HG03159 (cell line): ENCODE results near the gene CP.
"Not testable (repeated sequence)": the region's sequence is repeated elsewhere in the genome, so short reads cannot be mapped to it uniquely, and the experiment has no call there.

Source experiments
- ATAC-seq: cut with Tn5 transposase; IDR thresholded peaks from one replicate; pipeline ENCODE4 v1.9.1; 2021; ENCODE audit warnings: mild to moderate bottlenecking, moderate library complexity; ENCODE audit not compliant: unreplicated experiment

Gene CP

DNA sequence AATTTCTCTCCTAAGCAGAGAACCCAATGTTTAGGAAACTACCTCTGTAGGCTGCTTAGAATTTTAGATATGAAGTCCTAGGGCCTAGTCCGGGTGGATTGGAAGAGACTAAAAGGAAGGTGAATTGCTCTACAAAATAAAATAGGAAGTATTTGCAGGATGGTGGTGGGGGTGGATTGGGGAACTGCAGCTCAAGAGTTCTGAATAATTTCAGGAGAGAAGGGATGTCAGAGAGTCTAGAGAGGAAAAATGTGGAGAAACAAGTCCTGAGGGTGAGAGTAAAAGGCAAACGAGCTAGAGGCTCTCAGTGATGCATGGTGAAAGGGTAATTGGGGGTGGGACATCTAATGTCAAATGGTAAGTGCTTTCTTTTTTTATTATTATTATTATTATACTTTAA lies 10.2 kb upstream of the CP start:
- no peak for ATAC-seq

DNA sequence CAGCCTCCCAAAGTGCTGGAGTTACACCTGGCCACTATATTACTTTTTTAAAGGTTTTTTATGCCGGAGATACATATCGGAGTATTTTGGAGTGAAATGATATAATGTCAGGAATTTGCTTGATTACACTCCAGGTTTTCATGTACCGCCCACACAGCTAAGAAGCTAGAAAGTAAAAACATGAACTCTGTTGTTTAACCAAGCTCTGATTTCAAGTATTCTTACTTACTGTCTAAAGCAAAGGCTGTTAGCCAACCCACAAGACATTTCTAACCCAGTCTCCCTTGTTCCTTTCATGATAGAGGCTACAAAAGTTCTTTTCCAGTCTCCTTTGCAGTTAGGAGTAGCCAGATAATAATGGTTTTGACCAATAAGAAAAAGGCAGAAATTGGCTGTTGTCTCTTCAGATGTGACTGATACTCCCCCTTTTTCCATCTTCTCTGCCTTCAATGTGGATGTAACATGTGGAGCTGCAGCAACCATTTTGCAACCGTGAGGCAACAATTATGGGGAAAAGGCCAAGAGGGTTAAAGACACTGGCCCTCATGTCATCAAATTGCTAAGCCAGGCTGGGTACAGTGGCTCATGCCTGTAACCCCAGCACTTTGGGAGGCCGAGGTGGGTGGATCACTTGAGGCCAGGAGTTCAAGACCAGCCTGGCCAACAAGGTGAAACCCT lies 6.1 kb upstream of the CP start:
- ATAC-seq = no peak

DNA sequence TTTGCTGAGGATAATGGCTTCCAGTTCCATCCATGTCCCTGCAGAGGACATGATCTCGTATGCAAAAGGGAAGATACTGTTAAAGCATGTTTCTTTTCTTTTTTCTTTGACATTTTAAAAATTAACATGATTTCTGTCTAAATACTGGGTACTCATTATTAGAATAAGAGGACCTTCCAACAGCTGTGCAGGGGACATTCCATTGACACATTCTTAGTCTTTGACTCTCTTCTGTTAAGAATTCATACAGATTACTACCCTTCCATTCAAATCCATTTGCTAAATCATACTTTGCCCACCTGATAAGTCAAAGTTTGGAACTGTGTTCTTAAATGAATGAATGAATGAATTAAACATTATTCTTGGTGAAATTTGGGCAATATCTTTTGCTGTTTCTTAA lies 5.1 kb upstream of the CP start:
- no peak for ATAC-seq

DNA sequence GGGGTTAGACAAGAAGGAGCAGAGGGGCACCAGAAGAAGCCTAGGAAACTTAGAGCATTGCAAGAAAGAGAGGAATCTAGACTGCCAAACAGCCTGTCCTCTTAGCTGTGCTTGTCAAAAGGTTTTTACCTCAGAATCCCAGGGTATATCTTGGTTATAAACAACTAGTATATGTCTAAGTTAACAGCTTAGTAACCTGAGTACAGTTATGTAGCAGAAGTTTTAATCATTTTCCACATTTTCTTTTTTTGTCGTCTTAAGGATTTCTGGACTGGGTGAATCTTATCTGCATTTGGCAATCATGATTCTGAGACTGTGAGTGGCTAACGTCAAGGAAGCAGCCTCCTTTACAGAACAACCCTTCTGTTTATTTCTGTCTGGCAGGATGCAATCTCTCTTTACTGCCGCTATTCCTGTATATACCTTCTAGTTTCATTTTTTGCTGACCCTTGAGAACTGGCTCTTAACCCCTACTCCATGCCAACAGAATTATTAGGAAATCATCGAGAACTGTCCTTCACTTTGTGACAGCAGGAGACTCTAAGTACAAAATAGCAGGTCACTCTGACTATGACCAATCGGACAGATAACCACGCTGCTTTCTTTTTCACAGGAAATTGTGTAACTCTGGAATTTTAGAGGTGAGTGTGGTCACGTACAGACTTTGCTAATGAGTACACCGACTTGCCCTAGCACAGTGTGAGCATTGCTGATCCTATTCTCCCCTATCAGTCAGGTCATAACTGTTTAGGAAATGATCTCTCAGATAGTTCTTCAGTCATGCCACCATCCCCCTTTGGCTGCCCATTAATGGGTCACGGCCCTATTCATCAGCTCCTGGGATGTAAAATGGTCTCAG lies 3.3 kb upstream of the CP start:
- peak; percentile 93 for ATAC-seq

DNA sequence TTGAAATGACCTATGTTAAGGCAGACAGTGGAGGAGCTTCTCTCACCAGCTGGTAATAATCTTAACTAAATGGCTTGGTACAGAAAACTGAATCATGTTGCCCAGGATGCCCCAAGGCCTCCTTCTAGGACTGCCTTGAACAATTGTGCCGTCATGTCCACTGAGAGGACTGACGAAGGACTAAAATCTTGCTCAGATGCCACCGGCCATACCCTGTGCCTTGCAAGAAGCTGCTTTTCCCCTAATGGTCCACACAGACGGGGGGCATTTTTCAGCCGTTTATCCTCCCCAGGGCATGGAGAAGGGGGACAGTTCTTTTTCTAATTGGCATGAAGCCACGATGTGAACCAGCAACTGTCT lies 1.8 kb upstream of the CP start:
- no peak for ATAC-seq

DNA sequence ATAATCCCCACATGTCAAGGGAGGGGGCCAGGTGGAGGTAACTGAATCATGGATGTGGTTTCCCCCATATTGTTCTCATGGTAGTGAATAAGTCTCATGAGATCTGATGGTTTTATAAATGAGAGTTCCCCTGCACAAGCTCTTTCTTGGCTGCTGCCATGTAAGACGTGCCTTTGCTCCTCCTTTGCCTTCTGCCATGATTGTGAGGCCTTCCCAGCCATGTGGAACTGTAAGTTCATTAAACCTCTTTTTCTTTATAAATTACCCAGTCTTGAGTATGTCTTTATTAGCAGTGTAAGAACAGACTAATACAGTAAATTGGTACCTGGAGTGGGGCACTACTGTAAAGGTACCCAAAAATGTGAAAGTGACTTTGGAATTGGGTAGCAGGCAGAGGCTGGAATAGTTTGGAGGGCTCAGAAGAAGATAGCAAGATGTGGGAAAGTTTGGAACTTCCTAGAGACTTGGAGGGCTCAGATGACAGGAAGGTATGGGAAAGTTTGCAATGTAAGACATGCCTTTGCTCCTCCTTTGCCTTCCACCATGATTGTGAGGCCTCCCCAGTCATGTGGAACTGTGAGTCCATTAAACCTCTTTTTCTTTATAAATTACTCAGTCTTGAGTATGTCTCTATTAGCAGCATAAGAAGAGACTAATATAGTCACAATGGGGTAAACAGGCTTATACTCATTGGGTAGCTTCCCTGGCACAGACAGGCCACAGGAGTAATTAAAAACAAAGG lies 2.1 kb downstream of the CP start:
- not testable (repeated sequence) for ATAC-seq

DNA sequence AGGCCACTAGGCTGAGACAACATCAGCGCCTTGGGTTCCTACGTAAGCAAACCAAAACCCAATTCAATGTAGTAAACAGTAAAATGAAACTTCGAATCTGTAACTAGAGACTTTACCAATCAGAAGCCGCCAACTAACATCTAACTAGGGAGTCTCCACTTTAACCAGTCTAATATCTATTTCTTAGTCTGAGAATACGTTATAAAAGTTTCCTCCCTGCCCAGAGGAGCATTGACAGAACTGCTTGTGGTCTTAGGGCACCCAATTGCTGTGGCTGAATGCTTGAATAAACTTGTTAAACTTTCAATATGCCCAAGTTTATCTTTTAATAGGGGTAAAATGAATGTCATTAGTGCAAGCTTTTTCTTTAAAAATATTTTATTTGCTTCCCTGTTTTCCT lies 4.3 kb downstream of the CP start:
- no peak for ATAC-seq

DNA sequence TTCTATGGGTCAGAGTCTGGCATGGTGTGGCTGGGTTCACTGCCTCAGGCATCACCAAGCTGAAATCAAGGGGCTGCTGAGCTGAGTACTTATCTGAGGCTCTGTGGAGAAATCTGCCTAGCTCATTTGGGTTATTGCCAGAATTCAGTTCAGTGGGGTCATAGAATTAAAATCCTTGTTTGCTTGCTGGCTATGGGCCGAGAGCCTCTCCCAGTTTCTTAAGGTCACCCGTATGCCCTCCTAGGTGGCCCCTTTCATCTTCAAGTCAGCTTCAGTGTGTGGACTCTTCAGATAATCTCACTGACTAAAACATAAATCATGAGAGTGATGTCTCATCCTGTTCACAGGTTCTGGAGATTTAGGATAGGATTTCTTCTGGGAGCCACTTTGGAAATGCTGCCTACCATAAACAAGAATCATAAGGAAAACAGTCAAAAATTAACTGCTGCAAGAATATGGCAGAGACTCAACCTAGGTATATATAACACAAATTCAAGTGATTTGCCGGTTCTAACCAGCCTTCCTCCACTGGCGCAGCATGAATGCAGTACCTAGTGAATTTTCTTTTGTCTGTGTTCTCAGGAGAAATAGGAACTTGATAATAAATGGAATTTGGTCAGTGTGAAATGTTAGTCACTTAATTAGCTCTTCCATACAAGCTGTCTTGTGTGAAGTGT lies 5.3 kb downstream of the CP start:
- ATAC-seq = no peak

DNA sequence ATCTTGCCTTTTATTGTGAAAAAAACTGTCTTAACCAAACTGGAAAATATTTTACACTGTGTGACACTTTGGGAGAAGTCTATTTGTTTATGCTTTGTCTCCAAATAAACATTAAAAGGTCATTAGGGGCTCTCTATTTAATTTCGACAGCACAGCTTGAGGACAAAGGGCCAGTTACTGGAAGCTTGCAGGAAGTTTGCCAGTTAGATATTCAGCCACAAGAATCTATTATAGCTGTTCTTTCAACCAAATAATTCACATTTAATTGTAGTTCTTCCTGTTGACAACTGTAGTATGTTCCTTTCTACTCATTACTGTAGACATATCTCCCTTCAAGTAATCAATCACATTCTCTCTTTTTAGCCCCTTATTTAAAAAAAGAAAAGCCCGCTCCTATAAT lies 6.1 kb downstream of the CP start:
- no peak for ATAC-seq

DNA sequence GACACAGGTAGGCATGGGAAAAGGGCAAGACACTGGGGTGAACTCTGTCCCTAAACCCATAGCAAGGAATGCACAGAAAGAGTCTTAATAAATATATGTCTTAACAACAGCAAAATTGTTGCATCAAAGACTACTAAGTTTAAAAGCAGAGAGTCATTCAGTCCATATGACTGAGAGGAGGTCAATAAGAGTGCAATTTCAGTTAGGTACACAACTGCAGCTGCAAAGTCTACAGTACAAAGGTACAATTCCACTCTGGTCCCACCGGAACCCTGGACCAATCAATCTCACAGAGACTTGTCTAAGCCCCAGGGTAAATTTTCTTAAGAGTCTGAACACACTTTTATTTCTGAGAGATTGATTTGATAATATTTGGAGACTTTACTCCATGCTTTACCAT lies 6.9 kb downstream of the CP start:
- no peak for ATAC-seq

DNA sequence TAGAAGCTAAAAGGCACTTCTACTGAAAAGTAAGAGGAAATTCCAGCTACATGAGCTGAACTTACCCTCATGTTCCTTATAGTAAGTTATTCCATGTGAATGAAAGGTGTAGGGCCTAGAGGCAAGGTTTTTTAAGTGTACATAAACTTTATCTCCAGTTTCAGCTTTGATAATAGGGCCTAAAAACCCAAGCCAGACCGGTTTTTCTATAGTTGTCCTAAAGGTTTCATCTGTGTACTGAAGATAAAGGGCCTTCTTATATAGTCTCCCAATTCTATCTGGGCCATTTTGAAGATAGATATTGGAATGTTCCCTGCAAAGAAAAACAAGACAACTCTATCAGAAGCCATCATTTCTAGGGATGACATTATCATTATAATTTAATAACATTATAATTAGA lies 9.2 kb downstream of the CP start:
- ATAC-seq = no peak

DNA sequence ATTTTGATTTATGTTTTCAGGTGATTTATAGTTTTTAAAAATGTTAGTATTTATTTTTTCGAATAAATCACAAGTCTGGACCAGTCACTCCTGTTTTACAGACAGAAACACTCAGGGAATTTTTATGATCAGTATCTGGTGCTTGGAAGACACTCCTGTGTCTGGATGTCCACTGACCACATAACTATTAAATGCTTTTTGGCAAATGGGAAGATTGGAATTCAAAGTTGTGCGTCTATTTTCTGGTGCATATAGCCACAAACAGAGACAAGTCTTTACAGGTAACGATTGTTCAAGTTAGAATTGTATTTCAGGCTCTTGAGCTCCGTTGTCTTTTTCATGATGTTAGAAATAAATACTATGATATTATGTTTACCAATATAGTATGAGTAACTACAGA lies 12.2 kb downstream of the CP start:
- no peak for ATAC-seq

DNA sequence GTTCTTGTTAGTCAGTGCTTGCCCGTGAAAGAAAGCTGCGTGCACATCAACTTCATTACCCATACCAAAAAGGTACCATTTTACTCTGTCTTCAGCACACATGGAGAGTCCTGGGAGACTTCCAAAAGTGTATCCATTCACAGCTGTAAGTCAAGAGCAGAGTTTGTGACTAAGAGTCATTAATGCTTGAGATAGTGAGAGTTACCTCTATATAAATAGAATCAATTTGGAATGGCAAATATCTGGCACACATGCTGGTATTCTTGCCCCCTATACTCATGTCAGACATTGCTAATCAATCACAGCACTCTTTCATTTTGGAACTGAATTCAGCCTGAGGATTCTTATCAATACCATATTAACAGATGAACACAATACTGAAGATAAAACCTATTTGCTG lies 14.2 kb downstream of the CP start:
- ATAC-seq = no peak

DNA sequence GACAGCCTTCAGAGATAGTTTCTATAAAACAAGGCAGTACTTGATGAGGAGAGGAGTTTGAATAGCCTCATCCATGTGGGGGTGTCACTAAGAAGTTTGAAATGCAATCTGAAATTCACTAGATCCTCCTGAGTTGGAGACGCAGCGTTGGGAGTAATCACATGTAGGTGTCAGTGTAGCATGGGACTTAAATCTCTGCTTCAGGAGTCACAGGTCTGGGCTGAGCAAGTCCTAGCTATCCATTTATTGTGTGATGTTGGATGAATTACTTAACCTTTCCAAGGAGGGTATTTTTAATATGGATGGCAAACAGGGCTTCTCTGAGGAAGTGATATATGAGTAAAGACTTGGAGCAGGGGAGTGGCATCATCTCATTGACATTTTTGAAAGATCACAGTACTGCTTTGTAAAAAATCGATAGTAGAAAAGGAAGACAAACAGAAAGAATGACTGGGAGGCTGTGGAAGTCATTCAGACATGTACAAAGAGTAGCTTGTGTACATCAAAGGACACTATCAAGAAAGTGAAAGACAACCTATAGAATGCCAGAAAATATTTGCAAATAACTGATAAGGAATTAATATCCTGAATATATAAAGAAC lies 17.1 kb downstream of the CP start:
- ATAC-seq = no peak

DNA sequence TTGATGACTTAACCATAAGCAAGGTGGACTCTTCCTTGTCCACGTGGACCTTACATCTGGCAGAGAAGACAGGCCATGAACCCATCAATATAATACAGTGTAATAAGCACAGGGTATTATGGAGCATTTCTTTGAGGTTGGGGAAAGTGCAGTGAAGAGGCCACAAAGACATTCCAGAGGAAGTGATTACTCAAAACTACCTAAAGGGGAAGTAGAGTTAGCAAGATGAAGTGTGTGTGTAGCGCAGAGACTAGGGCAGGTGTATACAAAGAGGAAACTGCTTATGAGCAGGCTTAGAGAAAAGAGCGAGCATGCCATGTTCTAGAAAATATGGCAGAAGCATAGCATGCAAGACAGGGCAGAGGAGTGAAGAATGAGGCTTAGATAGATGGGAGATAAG lies 17.9 kb downstream of the CP start:
- peak; percentile 99 for ATAC-seq

DNA sequence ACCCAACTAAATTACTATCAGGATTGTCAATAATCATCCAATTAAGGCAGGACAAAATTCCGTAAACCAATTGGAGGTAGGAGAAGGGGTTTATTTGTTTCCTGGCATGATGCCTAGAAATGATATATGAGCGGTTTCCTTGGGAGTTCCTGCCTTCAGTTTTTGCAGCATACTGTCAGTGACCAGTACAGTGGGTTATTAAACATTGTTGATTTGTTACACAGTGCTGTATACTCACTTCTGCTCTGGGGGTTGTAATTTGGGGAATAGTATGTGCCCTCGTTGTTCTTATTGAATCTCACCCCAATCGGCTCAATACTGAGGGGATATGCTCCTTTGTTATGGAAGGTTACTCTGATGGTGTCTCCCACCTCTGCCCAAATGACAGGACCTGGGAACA lies 22.2 kb downstream of the CP start:
- no peak for ATAC-seq

DNA sequence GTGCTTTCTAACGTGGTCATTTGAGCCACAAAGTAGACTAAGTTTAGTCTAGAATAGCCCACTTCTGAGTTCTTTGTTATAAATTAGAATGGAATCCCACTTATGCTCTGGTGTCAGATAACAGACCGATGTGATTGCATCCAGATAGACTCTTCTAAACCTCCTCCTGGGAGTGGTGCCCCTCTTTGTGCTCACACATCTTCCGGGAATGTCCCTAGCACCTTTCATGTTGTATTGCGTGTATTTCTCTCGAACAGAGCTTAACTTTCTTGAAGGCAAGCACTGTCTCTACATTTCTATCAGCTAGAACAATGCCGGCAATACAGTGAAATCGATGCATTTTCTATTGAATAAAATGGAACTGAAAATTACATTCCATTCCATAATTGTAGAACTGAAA lies 23.0 kb downstream of the CP start:
- ATAC-seq = no peak

DNA sequence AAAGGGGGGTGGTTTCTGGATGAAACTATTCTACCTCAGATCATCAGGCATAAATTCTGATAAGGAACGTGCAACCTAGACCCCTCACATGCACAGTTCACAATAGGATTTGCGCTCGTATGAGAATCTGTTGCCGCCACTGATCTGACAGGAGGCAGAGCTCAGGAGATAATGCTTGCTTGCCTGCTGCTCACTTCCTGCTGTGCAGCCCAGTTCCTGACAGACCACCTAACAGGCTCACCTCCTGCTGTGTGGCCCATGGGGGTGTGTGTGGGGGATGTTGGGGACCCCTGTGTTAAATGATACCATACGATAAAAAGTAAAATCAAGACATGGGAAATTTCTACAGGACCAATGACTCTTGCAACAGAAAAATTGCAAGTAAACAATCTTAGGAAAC lies 24.0 kb downstream of the CP start:
- no peak for ATAC-seq

DNA sequence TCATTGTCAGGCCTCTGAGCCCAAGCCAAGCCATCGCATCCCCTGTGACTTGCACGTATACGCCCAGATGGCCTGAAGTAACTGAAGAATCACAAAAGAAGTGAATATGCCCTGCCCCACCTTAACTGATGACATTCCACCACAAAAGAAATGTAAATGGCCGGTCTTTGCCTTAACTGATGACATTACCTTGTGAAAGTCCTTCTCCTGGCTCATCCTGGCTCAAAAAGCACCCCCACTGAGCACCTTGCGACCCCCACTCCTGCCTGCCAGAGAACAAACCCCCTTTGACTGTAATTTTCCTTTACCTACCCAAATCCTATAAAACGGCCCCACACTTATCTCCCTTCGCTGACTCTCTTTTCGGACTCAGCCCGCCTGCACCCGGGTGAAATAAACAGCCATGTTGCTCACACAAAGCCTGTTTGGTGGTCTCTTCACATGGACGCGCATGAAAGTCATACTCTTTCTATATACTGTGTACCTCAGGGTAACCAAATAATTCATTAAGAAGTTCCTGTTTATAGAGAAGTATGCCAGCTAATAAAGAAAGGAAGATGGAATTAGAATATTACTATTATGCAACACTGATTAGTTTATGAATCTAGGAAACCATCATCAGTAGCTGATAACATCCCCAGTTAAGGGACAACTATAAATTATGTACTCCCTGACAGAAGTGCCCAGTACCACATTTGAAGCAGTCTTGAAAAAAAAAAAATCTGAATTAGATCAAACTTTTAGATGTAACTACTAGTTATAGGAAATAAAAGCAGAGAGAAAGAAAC lies 24.6 kb downstream of the CP start:
- ATAC-seq = not testable (repeated sequence)

DNA sequence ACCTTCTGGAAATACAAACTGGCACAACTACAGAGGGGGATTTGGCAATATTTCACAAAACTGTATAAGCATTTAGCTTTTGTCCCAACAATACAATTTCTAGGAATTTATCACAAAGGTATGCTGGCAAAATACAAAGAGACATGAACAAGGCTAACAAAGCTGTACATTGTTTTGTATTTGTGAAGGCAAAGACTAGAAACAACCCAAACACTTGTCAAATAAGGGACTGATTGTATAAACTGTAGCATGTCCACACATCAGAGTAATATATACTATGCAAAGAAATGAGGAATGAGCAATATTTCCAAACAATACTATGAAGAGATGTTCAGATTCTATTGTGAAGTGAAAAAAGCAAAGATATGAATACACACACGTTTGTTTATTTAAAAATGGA lies 26.4 kb downstream of the CP start:
- no peak for ATAC-seq
